Mesenteric fat pad (tissue), 1 donor: ENCODE measurements around the gene AGK. TPM values are rescaled to one million over a fixed set of nuclear protein-coding genes. Genes with fewer than 3 reads are reported as not detected.
"Not testable (repeated sequence)": the region's sequence is repeated elsewhere in the genome, so short reads cannot be mapped to it uniquely, and the experiment has no call there.

Experiments used
- DNase-seq: peaks from one replicate; pipeline ENCODE4 v3.0.0-alpha.2; 2020; ENCODE audit warnings: low spot score
- total RNA-seq: library from RNA; stranded (reverse); fragmentation: NEBNext Ultra II Directional; extraction: Animal tissue kit (Norgen Biotek cat#: 25700); gene quantifications from one replicate; pipeline ENCODE4 v1.2.1, GENCODE V29; 2021
- donor health status: DM: yes; HTN: yes; CAD: no.

AGK gene
- total RNA-seq, 1 donor from 2014 or later, result 23.2 TPM

GRCh38 chr7:141550386-141551093 lies 670 bp upstream of the AGK start:
- no peak for DNase-seq

- DNase-seq, result no peak
Observed at GRCh38 chr7:141551782-141552181, 572 bp downstream of the AGK start.

- DNase-seq, result no peak
Observed at GRCh38 chr7:141557360-141557759, 6.2 kb downstream of the AGK start.

- not testable (repeated sequence) for DNase-seq
Observed at GRCh38 chr7:141557831-141558531, 6.8 kb downstream of the AGK start.

GRCh38 chr7:141558544-141559183 lies 7.5 kb downstream of the AGK start:
- no peak for DNase-seq

- no peak for DNase-seq
Observed at GRCh38 chr7:141559961-141560360, 8.8 kb downstream of the AGK start.

GRCh38 chr7:141562036-141562435 lies 10.8 kb downstream of the AGK start:
- DNase-seq, result no peak

GRCh38 chr7:141562543-141562942 lies 11.3 kb downstream of the AGK start:
- no peak for DNase-seq

GRCh38 chr7:141562972-141563371 lies 11.8 kb downstream of the AGK start:
- no peak for DNase-seq

- no peak for DNase-seq
Observed at GRCh38 chr7:141563956-141564623, 12.9 kb downstream of the AGK start.

- no peak for DNase-seq
Observed at GRCh38 chr7:141567432-141567831, 16.2 kb downstream of the AGK start.

- no peak for DNase-seq
Observed at GRCh38 chr7:141568227-141568626, 17.0 kb downstream of the AGK start.

GRCh38 chr7:141571059-141571458 lies 19.8 kb downstream of the AGK start:
- no peak for DNase-seq

- DNase-seq, result no peak
Observed at GRCh38 chr7:141572175-141572574, 21.0 kb downstream of the AGK start.

GRCh38 chr7:141573511-141573910 lies 22.3 kb downstream of the AGK start:
- no peak for DNase-seq

GRCh38 chr7:141575164-141575563 lies 24.0 kb downstream of the AGK start:
- DNase-seq, result no peak

GRCh38 chr7:141575654-141576448 lies 24.6 kb downstream of the AGK start:
- DNase-seq, result no peak

- DNase-seq, result no peak
Observed at GRCh38 chr7:141577043-141577839, 26.0 kb downstream of the AGK start.

GRCh38 chr7:141579953-141580352 lies 28.7 kb downstream of the AGK start:
- DNase-seq, result not testable (repeated sequence)

- DNase-seq, result not testable (repeated sequence)
Observed at GRCh38 chr7:141582063-141582462, 30.9 kb downstream of the AGK start.
